ENCODE results near the gene KHDC3L.

DNA sequence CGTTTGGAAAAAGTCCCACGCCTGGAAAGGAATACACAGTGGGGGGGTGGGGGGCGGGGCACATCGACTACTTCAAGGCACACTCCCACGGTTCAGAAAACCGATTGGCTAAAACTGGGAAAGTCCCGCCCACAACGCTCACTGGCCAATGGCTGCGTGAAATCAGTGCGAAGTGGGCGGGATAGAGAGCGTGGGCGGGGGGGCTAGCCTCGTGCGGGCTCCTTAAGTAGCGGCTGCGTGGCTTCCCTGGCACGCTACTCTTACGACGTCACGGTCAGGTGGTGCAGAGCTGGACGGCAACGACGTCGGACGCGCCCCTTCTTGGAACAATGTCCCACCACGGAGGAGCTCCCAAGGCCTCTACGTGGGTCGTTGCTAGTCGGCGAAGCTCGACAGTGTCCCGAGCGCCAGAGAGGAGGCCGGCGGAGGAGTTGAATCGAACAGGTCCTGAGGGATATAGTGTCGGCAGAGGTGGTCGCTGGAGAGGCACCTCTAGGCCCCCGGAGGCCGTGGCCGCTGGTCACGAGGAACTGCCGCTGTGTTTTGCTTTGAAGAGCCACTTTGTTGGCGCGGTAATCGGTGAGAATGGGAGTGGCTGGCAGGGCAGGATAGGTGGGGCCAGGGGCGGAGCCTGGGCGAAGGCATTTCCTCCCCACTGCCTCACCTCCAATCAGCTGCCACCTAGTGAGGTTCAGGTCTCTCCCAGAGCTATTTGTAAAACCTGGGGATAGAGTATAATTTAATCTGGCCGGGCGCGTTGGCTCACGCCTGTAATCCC, 32.3 kb downstream of the KHDC3L start, which contains the start of gene DDX43:
- TF ChIP-seq, protein P1, sequence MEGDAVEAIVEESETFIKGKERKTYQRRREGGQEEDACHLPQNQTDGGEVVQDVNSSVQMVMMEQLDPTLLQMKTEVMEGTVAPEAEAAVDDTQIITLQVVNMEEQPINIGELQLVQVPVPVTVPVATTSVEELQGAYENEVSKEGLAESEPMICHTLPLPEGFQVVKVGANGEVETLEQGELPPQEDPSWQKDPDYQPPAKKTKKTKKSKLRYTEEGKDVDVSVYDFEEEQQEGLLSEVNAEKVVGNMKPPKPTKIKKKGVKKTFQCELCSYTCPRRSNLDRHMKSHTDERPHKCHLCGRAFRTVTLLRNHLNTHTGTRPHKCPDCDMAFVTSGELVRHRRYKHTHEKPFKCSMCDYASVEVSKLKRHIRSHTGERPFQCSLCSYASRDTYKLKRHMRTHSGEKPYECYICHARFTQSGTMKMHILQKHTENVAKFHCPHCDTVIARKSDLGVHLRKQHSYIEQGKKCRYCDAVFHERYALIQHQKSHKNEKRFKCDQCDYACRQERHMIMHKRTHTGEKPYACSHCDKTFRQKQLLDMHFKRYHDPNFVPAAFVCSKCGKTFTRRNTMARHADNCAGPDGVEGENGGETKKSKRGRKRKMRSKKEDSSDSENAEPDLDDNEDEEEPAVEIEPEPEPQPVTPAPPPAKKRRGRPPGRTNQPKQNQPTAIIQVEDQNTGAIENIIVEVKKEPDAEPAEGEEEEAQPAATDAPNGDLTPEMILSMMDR (optimal IDR thresholded peaks at IDR 0.05 in 1 of 3, IDR thresholded peaks at IDR 0.05 in 1 of 3, conservative IDR thresholded peaks at IDR 0.05 in 1 of 3; ENCODE audit: extremely low read depth in 1 of 3, insufficient read depth in 2 of 3, low read length in 3 of 3): no peak
- no peak for TF ChIP-seq EZH2 (IDR thresholded peaks at IDR 0.05; ENCODE audit: low read length)

All from keratinocyte (primary cell).